GM23338 (cell line): Measurements from ENCODE around the gene ALOX15.

Source experiments
- CREB1 ChIP-seq: fragments of 250-450 bp; sonication (Bioruptor Pico); IDR thresholded peaks from 2 replicates; pipeline ENCODE4 v1.5.0; 2020; ENCODE audit warnings: low read depth, mild to moderate bottlenecking, moderate library complexity
- ETS1 ChIP-seq: IDR thresholded peaks from 2 replicates; pipeline ENCODE4 v1.6.1; 2016; ENCODE audit warnings: antibody characterized with exemption
- EZH2 ChIP-seq: fragments of 200-600 bp; sonication (generic); IDR thresholded peaks from one replicate; pipeline ENCODE4 v1.8.0; 2017; ENCODE audit warnings: antibody characterized with exemption, mild to moderate bottlenecking, low read depth; ENCODE audit not compliant: unreplicated experiment
- EZH2phosphoT487 ChIP-seq: fragments of 200-600 bp; sonication (generic); IDR thresholded peaks from one replicate; pipeline ENCODE4 v1.8.1; 2018; ENCODE audit warnings: antibody characterized with exemption; ENCODE audit not compliant: unreplicated experiment
- POLR2AphosphoS5 ChIP-seq: IDR thresholded peaks from 2 replicates; pipeline ENCODE4 v1.6.1; 2016; ENCODE audit warnings: antibody characterized with exemption, low read depth
- REST ChIP-seq: IDR thresholded peaks from one replicate; pipeline ENCODE4 v1.6.1; 2018; ENCODE audit warnings: antibody characterized with exemption; ENCODE audit not compliant: unreplicated experiment
- STAT1 ChIP-seq: IDR thresholded peaks from one replicate; pipeline ENCODE4 v1.6.1; 2016; ENCODE audit warnings: antibody characterized with exemption; ENCODE audit not compliant: unreplicated experiment
- ZNF114 ChIP-seq: fragments of 250-450 bp; sonication (Bioruptor Pico); IDR thresholded peaks from 2 replicates; pipeline ENCODE4 v1.5.0; 2020; ENCODE audit warnings: mild to moderate bottlenecking, moderate library complexity
- ZNF462 ChIP-seq: fragments of 250-450 bp; sonication (Bioruptor Pico); IDR thresholded peaks from 2 replicates; pipeline ENCODE4 v1.5.0; 2020; ENCODE audit warnings: mild to moderate bottlenecking, moderate library complexity
- TF ChIP-seq, protein P1 (sequence below), 2 experiments: fragments of 200-600 bp in 1 of 2; sonication (generic) in 1 of 2; conservative IDR thresholded peaks; 2 replicates each; pipeline versions ENCODE4 v1.5.1 to v1.6.1; 2016 to 2017; ENCODE audit warnings: antibody characterized with exemption in 2 of 2, low read depth in 2 of 2, mild to moderate bottlenecking in 2 of 2, moderate library complexity in 1 of 2

DNA sequence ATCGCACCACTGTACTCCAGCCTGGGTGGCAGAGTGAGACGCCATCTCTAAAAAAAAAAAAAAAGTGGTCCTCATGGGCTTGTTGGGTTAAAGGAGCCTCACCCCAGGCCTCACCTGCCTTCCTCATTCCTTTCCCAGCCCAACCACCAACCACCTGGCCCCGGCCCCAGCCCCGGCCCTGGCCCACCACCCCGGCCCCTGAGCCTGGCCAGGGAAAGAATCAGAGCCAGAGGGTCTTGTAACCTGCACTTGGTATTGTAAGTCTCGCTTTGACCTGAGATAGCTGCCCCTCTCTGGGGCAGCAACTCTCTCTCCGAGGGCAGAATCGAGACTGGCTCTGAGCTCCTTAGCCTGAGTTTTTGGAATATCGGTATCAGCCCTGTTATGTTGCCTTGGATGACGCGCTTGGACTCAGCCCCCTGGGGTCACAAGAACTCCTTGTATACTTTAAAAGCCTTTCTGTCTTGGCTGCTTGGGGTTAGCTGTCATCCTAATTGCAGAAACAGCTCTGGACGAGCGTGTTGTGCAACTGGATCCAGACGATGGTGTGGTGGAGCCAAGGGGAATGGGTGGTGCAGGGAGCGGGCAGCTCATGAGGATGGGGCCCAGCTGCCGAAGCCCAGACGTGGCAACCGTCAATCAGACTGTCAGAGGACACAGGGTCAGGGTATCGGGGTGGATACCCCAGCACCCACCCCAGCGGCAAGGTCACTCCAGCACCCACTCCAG is 42.5 kb downstream of the ALOX15 start:
- TF ChIP-seq CREB1 (CRISPR knock-in tag) (no peak), EZH2 (no peak), EZH2phosphoT487 (no peak), STAT1 (no peak), POLR2AphosphoS5 (no peak), REST (no peak), ZNF462 (CRISPR knock-in tag) (no peak), ZNF114 (CRISPR knock-in tag) (no peak), ETS1 (no peak)
- TF ChIP-seq, protein P1, sequence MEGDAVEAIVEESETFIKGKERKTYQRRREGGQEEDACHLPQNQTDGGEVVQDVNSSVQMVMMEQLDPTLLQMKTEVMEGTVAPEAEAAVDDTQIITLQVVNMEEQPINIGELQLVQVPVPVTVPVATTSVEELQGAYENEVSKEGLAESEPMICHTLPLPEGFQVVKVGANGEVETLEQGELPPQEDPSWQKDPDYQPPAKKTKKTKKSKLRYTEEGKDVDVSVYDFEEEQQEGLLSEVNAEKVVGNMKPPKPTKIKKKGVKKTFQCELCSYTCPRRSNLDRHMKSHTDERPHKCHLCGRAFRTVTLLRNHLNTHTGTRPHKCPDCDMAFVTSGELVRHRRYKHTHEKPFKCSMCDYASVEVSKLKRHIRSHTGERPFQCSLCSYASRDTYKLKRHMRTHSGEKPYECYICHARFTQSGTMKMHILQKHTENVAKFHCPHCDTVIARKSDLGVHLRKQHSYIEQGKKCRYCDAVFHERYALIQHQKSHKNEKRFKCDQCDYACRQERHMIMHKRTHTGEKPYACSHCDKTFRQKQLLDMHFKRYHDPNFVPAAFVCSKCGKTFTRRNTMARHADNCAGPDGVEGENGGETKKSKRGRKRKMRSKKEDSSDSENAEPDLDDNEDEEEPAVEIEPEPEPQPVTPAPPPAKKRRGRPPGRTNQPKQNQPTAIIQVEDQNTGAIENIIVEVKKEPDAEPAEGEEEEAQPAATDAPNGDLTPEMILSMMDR (conservative IDR thresholded peaks at IDR 0.05; ENCODE audit: low read depth in 2 of 2) = no peak
